Mesendoderm (in vitro differentiated cells): Measurements from ENCODE around the gene SRC.
A peak's percentile ranks its signal among the peaks of the same experiment; 100 is the strongest.

Experiments used
- DNase-seq: peaks from one replicate; pipeline ENCODE4 v3.0.0; 2013
- H2AK5ac ChIP-seq: 2 replicates; pipeline ENCODE4 v1.6.1; 2013; ENCODE audit warnings: low read length, inconsistent platforms
- H2BK120ac ChIP-seq: 2 replicates; pipeline ENCODE4 v1.6.1; 2013; ENCODE audit warnings: low read depth, mild to moderate bottlenecking, low read length, moderate library complexity, mixed read lengths
- H2BK15ac ChIP-seq: replicated peaks from 2 replicates; pipeline ENCODE4 v1.6.1; 2013; ENCODE audit warnings: low read depth, mild to moderate bottlenecking, moderate library complexity
- H2BK5ac ChIP-seq: 2 replicates; pipeline ENCODE4 v1.6.1; 2013; ENCODE audit warnings: low read length, inconsistent platforms
- H3K18ac ChIP-seq: 2 replicates; pipeline ENCODE4 v1.6.1; 2013; ENCODE audit warnings: mild to moderate bottlenecking, low read length, mixed read lengths
- H3K23ac ChIP-seq: one replicate; pipeline ENCODE4 v1.6.1; 2013; ENCODE audit warnings: low read length
- H3K27ac ChIP-seq: 2 replicates; pipeline ENCODE4 v1.5.1; 2013; ENCODE audit warnings: low read depth, mild to moderate bottlenecking, inconsistent platforms, low read length, moderate library complexity
- H3K27me3 ChIP-seq: 2 replicates; pipeline ENCODE4 v1.6.1; 2013; ENCODE audit warnings: low read length, control low read depth, mild to moderate bottlenecking, inconsistent platforms; ENCODE audit not compliant: insufficient read depth, poor library complexity
- H3K36me3 ChIP-seq: 2 replicates; pipeline ENCODE4 v1.6.1; 2013; ENCODE audit warnings: low read length, inconsistent platforms; ENCODE audit not compliant: control insufficient read depth, insufficient read depth
- H3K4ac ChIP-seq: one replicate; pipeline ENCODE4 v1.6.1; 2013; ENCODE audit warnings: low read depth, mild to moderate bottlenecking, low read length, moderate library complexity
- H3K4me1 ChIP-seq: 2 replicates; pipeline ENCODE4 v1.6.1; 2013; ENCODE audit warnings: low read depth, low read length, inconsistent platforms; ENCODE audit not compliant: control insufficient read depth
- H3K4me2 ChIP-seq: 2 replicates; pipeline ENCODE4 v1.6.1; 2013; ENCODE audit warnings: low read length
- H3K4me3 ChIP-seq: 2 replicates; pipeline ENCODE4 v1.5.1; 2013; ENCODE audit warnings: mild to moderate bottlenecking, low read length
- H3K56ac ChIP-seq: one replicate; pipeline ENCODE4 v1.6.1; 2013; ENCODE audit warnings: low read length
- H3K79me1 ChIP-seq: 2 replicates; pipeline ENCODE4 v1.6.1; 2013; ENCODE audit warnings: low read length, inconsistent platforms
- H3K79me2 ChIP-seq: 2 replicates; pipeline ENCODE4 v1.6.1; 2013; ENCODE audit warnings: mild to moderate bottlenecking, low read length; ENCODE audit not compliant: control insufficient read depth, insufficient read depth
- H3K9ac ChIP-seq: 2 replicates; pipeline ENCODE4 v1.6.1; 2013; ENCODE audit warnings: low read length, inconsistent platforms
- H4K5ac ChIP-seq: one replicate; pipeline ENCODE4 v1.6.1; 2013; ENCODE audit warnings: low read length
- H4K8ac ChIP-seq: one replicate; pipeline ENCODE4 v1.6.1; 2013; ENCODE audit warnings: low read depth, mild to moderate bottlenecking, control low read depth, low read length, moderate library complexity
- WGBS: extraction: QIAGEN DNeasy Blood & Tissue Kit; methylation state at CpG from one replicate; pipeline ENCODE4 v1.1.7; 2013; ENCODE audit warnings: low lambda C conversion rate, missing lambda C conversion rate; ENCODE audit not compliant: insufficient coverage; ENCODE audit errors: extremely low coverage; 5-methylcytosine and 5-hydroxymethylcytosine counted together

The SRC gene

DNA sequence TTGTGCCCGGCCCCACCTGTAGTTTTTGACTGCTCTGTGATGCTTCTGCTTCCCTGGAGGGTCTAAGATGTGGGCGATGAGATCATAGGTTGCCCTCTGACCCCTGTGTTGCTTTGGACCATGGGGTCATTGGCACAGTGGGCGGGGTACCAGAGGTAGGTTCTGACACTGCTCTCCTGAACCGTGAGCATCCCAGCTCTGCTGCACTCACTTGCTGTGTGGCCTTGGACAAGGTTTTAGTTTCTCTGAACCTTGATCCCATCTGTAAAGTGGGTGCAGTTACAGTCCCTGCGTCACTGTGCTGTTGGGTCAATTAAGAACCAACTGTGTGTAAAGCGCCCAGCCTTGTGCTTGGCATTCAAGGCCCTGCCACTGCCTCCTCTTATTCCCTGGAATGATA lies 30.9 kb downstream of the SRC start:
- no peak overlapping the region for H2BK15ac ChIP-seq
- no peak overlapping the region for H2BK5ac ChIP-seq
- H3K4me3 ChIP-seq, result no peak overlapping the region
- no peak overlapping the region for H4K8ac ChIP-seq
- no peak overlapping the region for H3K4me2 ChIP-seq
- no peak overlapping the region for H3K56ac ChIP-seq
- H3K23ac ChIP-seq, result no peak overlapping the region
- peaks cover 5% of the 10 kb centered on the region for H3K79me2 ChIP-seq
- H3K27me3 ChIP-seq, result no peaks in the 10 kb centered on the region
- H3K9ac ChIP-seq, result no peak overlapping the region
- no CpG with 5 or more reads among the region's 6 CpGs for WGBS
- no peak overlapping the region for H4K5ac ChIP-seq
- no peak overlapping the region for H2AK5ac ChIP-seq
- DNase-seq, result no peak
- H2BK120ac ChIP-seq, result no peak overlapping the region
- peaks cover 1% of the 10 kb centered on the region for H3K36me3 ChIP-seq
- no peak overlapping the region for H3K18ac ChIP-seq
- H3K4me1 ChIP-seq, result no peaks in the 10 kb centered on the region
- no peak overlapping the region for H3K27ac ChIP-seq
- peaks cover 16% of the 10 kb centered on the region for H3K79me1 ChIP-seq
- no peak overlapping the region for H3K4ac ChIP-seq

DNA sequence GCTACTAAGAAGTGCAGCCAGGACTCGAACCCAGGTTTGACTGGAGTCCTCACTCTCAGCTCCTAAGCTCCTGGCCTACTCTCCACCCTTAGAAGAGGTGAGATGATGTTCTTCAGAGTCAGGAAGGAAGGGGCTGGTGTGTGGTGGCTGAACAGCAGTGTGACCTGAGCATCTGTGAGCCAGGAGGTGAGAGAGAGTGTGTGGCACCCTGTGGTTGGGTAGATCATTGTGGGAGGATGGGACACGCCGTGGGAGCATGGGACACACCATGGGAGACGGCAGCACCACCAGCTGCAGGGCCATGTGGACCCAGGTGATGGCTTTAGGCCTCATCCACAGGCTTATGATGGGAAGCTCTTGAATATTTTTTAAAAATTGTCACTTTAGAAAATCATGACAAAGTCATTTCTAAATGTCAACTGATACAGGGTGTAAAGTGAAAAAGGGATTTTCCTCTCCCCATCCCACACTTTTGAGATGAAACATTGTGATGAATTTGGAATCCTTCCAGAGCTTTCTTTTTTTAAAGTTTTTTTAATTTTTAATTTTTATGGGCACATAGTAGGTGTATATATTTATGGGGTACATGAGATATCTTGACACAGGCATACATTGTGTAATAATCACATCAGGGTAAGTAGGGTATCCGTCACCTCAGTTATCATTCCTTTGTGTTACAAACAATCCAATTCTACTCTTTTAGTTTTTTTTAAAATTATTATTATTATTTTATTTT lies 31.6 kb downstream of the SRC start:
- no peak overlapping the region for H3K27ac ChIP-seq
- DNase-seq, result no peak

DNA sequence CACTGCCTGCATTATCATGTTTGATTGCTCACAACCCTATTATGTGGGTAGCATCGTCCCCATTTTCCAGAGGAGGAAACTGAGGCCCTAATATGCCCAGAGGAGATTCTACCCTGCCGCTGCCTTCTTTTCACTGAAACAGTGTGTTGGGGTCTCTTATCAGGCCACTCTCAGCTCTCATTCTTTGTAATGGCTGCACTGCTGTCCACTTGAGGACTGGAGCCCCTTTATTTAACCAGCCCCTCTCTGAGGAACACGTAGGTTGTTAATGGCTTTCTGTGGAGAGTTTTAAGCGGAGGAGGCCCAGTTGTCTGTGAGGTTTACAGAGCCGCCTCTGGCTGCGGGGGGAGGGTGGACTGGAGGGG lies 32.5 kb downstream of the SRC start:
- DNase-seq, result no peak
- H3K4ac ChIP-seq, result no peak overlapping the region
- no peaks in the 10 kb centered on the region for H3K27me3 ChIP-seq
- no peak overlapping the region for H4K5ac ChIP-seq
- H2AK5ac ChIP-seq, result no peak overlapping the region
- peaks cover 16% of the 10 kb centered on the region for H3K79me1 ChIP-seq
- H3K27ac ChIP-seq, result no peak overlapping the region
- H3K4me2 ChIP-seq, result no peak overlapping the region
- H3K23ac ChIP-seq, result no peak overlapping the region
- H3K18ac ChIP-seq, result peak overlapping the region; percentile 15
- H2BK5ac ChIP-seq, result no peak overlapping the region
- whole genome bisulfite sequencing, result no CpG with 5 or more reads among the region's 6 CpGs
- H3K56ac ChIP-seq, result no peak overlapping the region
- H3K4me1 ChIP-seq, result no peaks in the 10 kb centered on the region
- H3K4me3 ChIP-seq, result no peak overlapping the region
- H2BK120ac ChIP-seq, result no peak overlapping the region
- no peak overlapping the region for H3K9ac ChIP-seq
- H3K79me2 ChIP-seq, result peaks cover 5% of the 10 kb centered on the region
- peaks cover 1% of the 10 kb centered on the region for H3K36me3 ChIP-seq
- no peak overlapping the region for H4K8ac ChIP-seq
- no peak overlapping the region for H2BK15ac ChIP-seq

More for the DNA sequence above, 31.6 kb downstream of the SRC start:
- no peak overlapping the region for H3K4me3 ChIP-seq
- no peak overlapping the region for H3K4me2 ChIP-seq
- WGBS, result no CpG with 5 or more reads among the region's 5 CpGs
- H3K4ac ChIP-seq, result no peak overlapping the region
- no peak overlapping the region for H2AK5ac ChIP-seq
- no peaks in the 10 kb centered on the region for H3K27me3 ChIP-seq
- H2BK5ac ChIP-seq, result no peak overlapping the region
- H3K56ac ChIP-seq, result no peak overlapping the region
- H3K79me1 ChIP-seq, result peaks cover 16% of the 10 kb centered on the region
- H4K8ac ChIP-seq, result no peak overlapping the region
- H3K4me1 ChIP-seq, result no peaks in the 10 kb centered on the region
- no peak overlapping the region for H2BK120ac ChIP-seq
- peaks cover 5% of the 10 kb centered on the region for H3K79me2 ChIP-seq
- no peak overlapping the region for H3K9ac ChIP-seq
- no peak overlapping the region for H2BK15ac ChIP-seq
- H3K23ac ChIP-seq, result no peak overlapping the region
- H4K5ac ChIP-seq, result no peak overlapping the region
- peaks cover 1% of the 10 kb centered on the region for H3K36me3 ChIP-seq
- no peak overlapping the region for H3K18ac ChIP-seq

DNA sequence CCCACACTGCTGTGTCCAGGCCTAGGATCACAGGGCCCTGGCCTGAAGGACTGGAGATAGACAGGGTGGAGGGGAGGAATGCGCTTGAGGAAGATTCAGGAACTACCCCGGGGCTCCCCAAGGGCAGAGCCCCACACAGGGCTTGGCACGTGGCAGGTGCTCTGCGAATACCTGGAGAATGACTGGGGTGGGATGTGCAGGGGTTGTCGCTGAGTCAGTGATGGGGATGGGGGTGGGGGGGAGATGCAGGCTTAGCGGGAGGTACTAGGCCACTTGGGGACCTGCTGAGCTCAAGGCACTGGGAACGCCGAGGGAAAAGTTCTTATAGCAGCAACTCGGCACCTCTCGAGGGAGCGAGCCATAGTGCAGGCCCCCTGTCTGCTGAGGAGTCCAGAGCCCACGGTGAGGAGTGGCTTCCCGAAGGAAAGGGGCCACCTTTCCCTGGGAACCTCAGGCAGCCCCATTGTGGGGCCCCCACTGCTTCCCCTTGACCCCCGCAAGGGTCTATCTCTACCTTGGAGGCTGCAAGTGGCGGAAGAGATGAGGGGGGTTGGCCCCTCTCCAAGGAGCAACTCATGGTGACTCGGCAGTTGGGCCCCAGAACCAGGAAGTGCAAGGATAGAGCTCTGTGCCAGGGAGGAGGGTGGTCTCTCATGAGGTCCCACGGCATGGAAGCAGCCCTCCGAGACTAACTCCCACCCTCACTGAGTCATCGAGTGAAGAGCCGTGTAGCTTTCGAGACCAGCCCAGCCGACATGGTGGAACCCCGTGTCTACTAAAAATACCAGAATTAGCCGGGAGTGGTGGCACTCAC lies 33.1 kb downstream of the SRC start:
- no peak overlapping the region for H2BK5ac ChIP-seq
- H2BK15ac ChIP-seq, result no peak overlapping the region
- peak overlapping the region; percentile 55 for H3K27ac ChIP-seq
- no peak overlapping the region for H2BK120ac ChIP-seq
- H3K4me3 ChIP-seq, result no peak overlapping the region
- no peak overlapping the region for H2AK5ac ChIP-seq
- H3K36me3 ChIP-seq, result peaks cover 1% of the 10 kb centered on the region
- H3K56ac ChIP-seq, result peak overlapping the region; percentile 43
- H4K8ac ChIP-seq, result no peak overlapping the region
- H4K5ac ChIP-seq, result no peak overlapping the region
- H3K79me1 ChIP-seq, result peaks cover 16% of the 10 kb centered on the region
- H3K4ac ChIP-seq, result peak overlapping the region; percentile 26
- H3K27me3 ChIP-seq, result no peaks in the 10 kb centered on the region
- DNase-seq, result peak; percentile 58
- no peak overlapping the region for H3K23ac ChIP-seq
- H3K79me2 ChIP-seq, result peaks cover 5% of the 10 kb centered on the region
- H3K4me2 ChIP-seq, result no peak overlapping the region
- no CpG with 5 or more reads among the region's 24 CpGs for WGBS
- H3K18ac ChIP-seq, result peak overlapping the region; percentile 88
- no peaks in the 10 kb centered on the region for H3K4me1 ChIP-seq
- H3K9ac ChIP-seq, result no peak overlapping the region

DNA sequence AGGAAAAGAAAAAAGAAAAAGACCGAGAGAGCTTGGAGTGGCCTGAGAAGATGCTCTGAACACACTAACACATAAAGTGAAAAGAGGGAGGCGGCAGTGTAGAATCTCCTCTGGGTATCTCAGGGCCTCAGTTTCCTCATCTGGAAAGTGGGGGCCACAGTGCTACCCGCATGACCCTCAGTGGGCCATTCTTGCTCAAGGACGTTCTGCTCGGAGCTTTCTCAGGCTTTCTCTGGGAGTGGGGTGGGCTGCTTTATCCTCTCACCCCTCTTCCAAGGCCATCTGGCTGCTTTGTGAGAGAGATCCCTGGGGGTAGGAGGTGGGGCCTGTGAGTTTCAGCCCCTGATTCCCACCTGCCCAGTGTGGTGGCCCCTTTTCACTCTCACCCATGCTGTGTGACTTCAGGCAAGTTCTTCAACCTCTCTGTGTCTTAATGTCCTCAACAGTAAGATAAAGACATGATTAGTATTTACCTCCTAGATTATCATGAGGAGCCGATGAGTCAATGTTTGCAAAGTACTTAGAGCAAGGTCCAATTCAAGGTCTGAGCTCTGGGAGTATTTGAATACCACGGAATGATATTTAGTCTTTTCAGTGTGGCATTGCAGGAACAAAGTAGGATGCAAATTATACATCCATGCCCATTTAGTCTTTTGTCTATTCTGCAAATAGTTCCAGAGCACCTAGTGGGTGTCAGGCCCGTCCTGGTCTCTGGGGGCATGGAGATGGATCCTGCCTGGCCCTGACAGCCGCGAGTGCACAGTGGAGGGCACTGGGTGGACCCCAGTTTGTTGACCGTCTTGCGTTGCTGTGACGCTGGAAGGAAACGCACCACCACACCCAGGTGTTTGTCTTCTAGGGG lies 34.3 kb downstream of the SRC start:
- H3K79me1 ChIP-seq, result peaks cover 16% of the 10 kb centered on the region
- H3K79me2 ChIP-seq, result peaks cover 5% of the 10 kb centered on the region
- H3K4me2 ChIP-seq, result no peak overlapping the region
- peaks cover 1% of the 10 kb centered on the region for H3K36me3 ChIP-seq
- no peak overlapping the region for H4K5ac ChIP-seq
- no peak overlapping the region for H3K56ac ChIP-seq
- H2BK5ac ChIP-seq, result no peak overlapping the region
- no peak for DNase-seq
- H3K18ac ChIP-seq, result no peak overlapping the region
- H4K8ac ChIP-seq, result no peak overlapping the region
- H3K4me1 ChIP-seq, result no peaks in the 10 kb centered on the region
- H2BK120ac ChIP-seq, result no peak overlapping the region
- no peak overlapping the region for H3K4me3 ChIP-seq
- H2BK15ac ChIP-seq, result no peak overlapping the region
- H3K4ac ChIP-seq, result peak overlapping the region; percentile 22
- no peak overlapping the region for H3K27ac ChIP-seq
- H3K9ac ChIP-seq, result no peak overlapping the region
- no peak overlapping the region for H3K23ac ChIP-seq
- no peaks in the 10 kb centered on the region for H3K27me3 ChIP-seq
- WGBS, result no CpG with 5 or more reads among the region's 14 CpGs
- no peak overlapping the region for H2AK5ac ChIP-seq
